Measurements from ENCODE around the gene TYW5.

DNA sequence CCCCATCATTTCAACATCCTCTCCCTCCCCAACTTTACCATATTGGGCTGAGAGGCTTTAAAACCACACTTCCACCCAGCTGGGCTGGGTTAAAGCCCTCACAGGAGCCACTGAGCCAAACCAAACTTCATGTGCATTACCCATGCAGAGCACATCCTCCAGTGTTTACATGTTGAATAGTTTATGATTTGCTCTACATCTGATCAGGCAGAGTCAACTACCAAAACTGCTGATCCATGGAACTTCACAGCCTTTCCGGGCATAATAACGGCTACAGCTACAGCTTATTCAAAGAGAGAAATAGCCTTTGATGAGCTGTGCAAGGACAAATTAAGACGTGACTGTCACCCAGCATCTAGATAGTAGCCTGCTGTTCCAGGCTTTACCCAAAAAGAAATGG, 39.1 kb upstream of the TYW5 start:
- TF ChIP-seq POLR2A (IDR thresholded peaks at IDR 0.05; ENCODE audit: low read length), result no peak
- TF ChIP-seq GATA1 (IDR thresholded peaks at IDR 0.05; ENCODE audit: low read depth, low read length), result no peak

All from erythroblast (primary cell).